Upper lobe of left lung (tissue), 4 donors: ENCODE data around the gene MT1M.

ENCODE experiments used
- CTCF ChIP-seq, 6 experiments: fragments of 450-650 bp in 4 of 6; fragments of 200-600 bp in 2 of 6; sonication (generic) in 2 of 6; IDR thresholded peaks; one replicate each; pipeline ENCODE4 v1.5.1; 2016 to 2019; ENCODE audit warnings: antibody characterized with exemption in 6 of 6
- EP300 ChIP-seq, 4 donors: sonication (generic); formaldehyde crosslinking; IDR thresholded peaks; one replicate each; pipeline ENCODE4 v1.5.1; 2017; ENCODE audit warnings: antibody characterized with exemption in 4 of 4, control low read depth in 2 of 4
- POLR2A ChIP-seq, 4 donors: fragments of 450-650 bp; IDR thresholded peaks; one replicate each; pipeline ENCODE4 v1.5.1; 2016 to 2017; ENCODE audit warnings: antibody characterized with exemption in 4 of 4, mild to moderate bottlenecking in 2 of 4
- POLR2AphosphoS5 ChIP-seq, 2 donors: sonication (generic); formaldehyde crosslinking; IDR thresholded peaks; one replicate each; pipeline ENCODE4 v1.5.1; 2017; ENCODE audit warnings: antibody characterized with exemption in 2 of 2

- no peak for TF ChIP-seq CTCF (IDR thresholded peaks at IDR 0.05)
- no peak for TF ChIP-seq EP300 (IDR thresholded peaks at IDR 0.05)
- no peak for TF ChIP-seq POLR2A (IDR thresholded peaks at IDR 0.05)
- TF ChIP-seq POLR2AphosphoS5 (IDR thresholded peaks at IDR 0.05) = no peak
These were observed 13.4 kb downstream of the MT1M start for GRCh38 chr16:56645838-56646237.
